Ovary (tissue), 9 donors: ENCODE data around the gene DVL1. TPM values are rescaled to one million over a fixed set of nuclear protein-coding genes. Genes with fewer than 3 reads are reported as not detected.

Source experiments
- DNase-seq, 5 donors: peaks; one replicate each; pipeline ENCODE4 v3.0.0-alpha.2; 2019 to 2020
- H3K27ac ChIP-seq, 2 donors: fragments of 200-600 bp; one replicate each; pipeline versions ENCODE4 v1.5.1 to v1.8.0; 2019 to 2022
- H3K27me3 ChIP-seq: fragments of 200-600 bp; one replicate; pipeline ENCODE4 v1.8.0; 2022
- H3K36me3 ChIP-seq: fragments of 200-600 bp; sonication (generic); one replicate; pipeline ENCODE4 v1.5.1; 2019
- H3K4me1 ChIP-seq: one replicate; pipeline ENCODE4 v1.8.1; 2013; ENCODE audit warnings: mild to moderate bottlenecking, moderate library complexity; ENCODE audit not compliant: insufficient read depth
- H3K4me3 ChIP-seq: fragments of 200-600 bp; sonication (generic); one replicate; pipeline ENCODE4 v1.5.1; 2017
- H3K9me3 ChIP-seq, 2 donors: fragments of 200-600 bp in 1 of 2; sonication (generic) in 1 of 2; one replicate each; pipeline versions ENCODE4 v1.5.1 to v1.8.1; 2013 to 2019; ENCODE audit warnings: mild to moderate bottlenecking in 1 of 2, moderate library complexity in 1 of 2
- CTCF ChIP-seq, 3 donors: fragments of 450-650 bp in 2 of 3; fragments of 200-600 bp in 1 of 3; IDR thresholded peaks; one replicate each; pipeline versions ENCODE4 v1.5.1 to v1.8.0; 2016 to 2022; ENCODE audit warnings: antibody characterized with exemption in 3 of 3, mild to moderate bottlenecking in 1 of 3
- EP300 ChIP-seq: sonication (generic); formaldehyde crosslinking; IDR thresholded peaks from one replicate; pipeline ENCODE4 v1.6.1; 2017; ENCODE audit warnings: antibody characterized with exemption
- POLR2A ChIP-seq: fragments of 450-650 bp; IDR thresholded peaks from one replicate; pipeline ENCODE4 v1.6.1; 2017; ENCODE audit warnings: antibody characterized with exemption, mild to moderate bottlenecking, moderate library complexity
- WGBS, 3 donors: extraction: QIAGEN DNeasy Blood & Tissue Kit in 1 of 3; methylation state at CpG; one replicate each; pipeline versions ENCODE4 v1.1.5 to v1.1.7; 2013 to 2017; 5-methylcytosine and 5-hydroxymethylcytosine counted together
- intact Hi-C, 4 donors: fragments of 100-400 bp; cut with DNase I; formaldehyde crosslinking; loops; one replicate each; pipeline versions ENCODE4 v1.11.0 to v1.15.1; 2022 to 2023
- polyA plus RNA-seq, 2 donors: library from polyadenylated mRNA; stranded (reverse); fragments of 200-250 nt in 1 of 2; fragments of 350-450 nt in 1 of 2; fragmentation: Illumina TruSeq in 1 of 2; extraction: RNeasy Lipid Tissue Mini Kit (QIAGEN cat#74804) in 1 of 2; gene quantifications; one replicate each; pipeline ENCODE4 v1.2.3, GENCODE V29; 2013 to 2014
- total RNA-seq, 7 donors: library from RNA; depleted of rRNA in 2 of 7; stranded (reverse); fragments of >200 nt in 2 of 7; fragmentation: NEBNext Ultra II Directional in 3 of 7; extraction: Animal tissue kit (Norgen Biotek cat#: 25700) in 3 of 7; gene quantifications; one replicate each; pipeline versions ENCODE4 v1.1.0 to v1.2.4, GENCODE V29; 2016 to 2023
- donor health status: DM: no; HTN: no; CAD: no; lungs with moderate emphysema.
- donor health status: DM: no; HTN: no; CAD: no.
- donor health status: Bipolar disorder and iron deficiency.
- donor health status: DM: yes; HTN: yes; CAD: no.
- donor health status: DM: no; HTN: no; CAD: no.
- donor health status: DM: yes; HTN: yes; CAD: no.

The DVL1 gene
- total and polyA plus RNA-seq, 9 donors: 2.1 to 85.2 (median 62.5) TPM

GRCh38 chr1:1356166-1356795, 7.1 kb upstream of the DVL1 start:
- 18 to 27% (median 19%) methylated on average over 7 to 8 of the region's 8 CpGs for WGBS, 3 donors
- peak overlapping the region; percentile 52 for H3K4me3 ChIP-seq
- DNase-seq: no peak
- intact Hi-C loops: no loop called here
- no peaks in the 10 kb centered on the region for H3K27me3 ChIP-seq
- no peaks in the 10 kb centered on the region for H3K36me3 ChIP-seq
- peaks cover 19% of the 10 kb centered on the region for H3K4me1 ChIP-seq
- H3K27ac ChIP-seq: peak overlapping the region; percentile 88 to 92
- TF ChIP-seq CTCF (IDR thresholded peaks at IDR 0.05) (no peak), EP300 (no peak), POLR2A (no peak)
- no peaks in the 10 kb centered on the region for H3K9me3 ChIP-seq

GRCh38 chr1:1355416-1355815, 6.2 kb upstream of the DVL1 start:
- TF ChIP-seq POLR2A: no peak
- TF ChIP-seq EP300: no peak
- no peak for TF ChIP-seq CTCF (IDR thresholded peaks at IDR 0.05)
- peak overlapping the region in 1 of 2 donors; percentile 23 for H3K27ac ChIP-seq
- peak in 2 of 5 donors; percentile 72 to 77 for DNase-seq
- WGBS, 3 donors: 5 to 7% (median 7%) methylated on average over 4 to 52 of the region's 52 CpGs
- H3K27me3 ChIP-seq: no peaks in the 10 kb centered on the region
- no peaks in the 10 kb centered on the region for H3K9me3 ChIP-seq
- intact Hi-C loops: no loop called here
- H3K4me1 ChIP-seq: peaks cover 19% of the 10 kb centered on the region
- peak overlapping the region; percentile 17 for H3K4me3 ChIP-seq
- no peaks in the 10 kb centered on the region for H3K36me3 ChIP-seq

GRCh38 chr1:1354271-1355247, 5.3 kb upstream of the DVL1 start:
- intact Hi-C loops: no loop called here
- Histone ChIP-seq H3K9me3 (no peaks in the 10 kb centered on the region), H3K36me3 (no peaks in the 10 kb centered on the region), H3K4me3 (no peak overlapping the region), H3K4me1 (peaks cover 17% of the 10 kb centered on the region), H3K27me3 (no peaks in the 10 kb centered on the region), H3K27ac (peak overlapping the region in 1 of 2 donors; percentile 23)
- no peak for DNase-seq
- WGBS, 3 donors: 55 to 69% (median 61%) methylated on average over 92 to 116 of the region's 116 CpGs
- no peak for TF ChIP-seq EP300
- no peak for TF ChIP-seq POLR2A
- TF ChIP-seq CTCF (IDR thresholded peaks at IDR 0.05): no peak

- no peak overlapping the region for H3K4me3 ChIP-seq
- no peak overlapping the region for H3K27ac ChIP-seq
- no peaks in the 10 kb centered on the region for H3K36me3 ChIP-seq
- peaks cover 12% of the 10 kb centered on the region for H3K4me1 ChIP-seq
- H3K9me3 ChIP-seq: no peaks in the 10 kb centered on the region
- DNase-seq: no peak
- 62 to 78% (median 65%) methylated on average over 16 to 28 of the region's 28 CpGs for whole genome bisulfite sequencing, 3 donors
- intact Hi-C loops: no loop called here
- no peaks in the 10 kb centered on the region for H3K27me3 ChIP-seq
- TF ChIP-seq CTCF (IDR thresholded peaks at IDR 0.05): no peak
- no peak for TF ChIP-seq EP300
- no peak for TF ChIP-seq POLR2A
These were observed 4.4 kb upstream of the DVL1 start for GRCh38 chr1:1353389-1354151.
